GM12872 (cell line): Measurements from ENCODE around the gene KRTAP4-1.

Experiments
- CTCF ChIP-seq: IDR thresholded peaks from 3 replicates; pipeline ENCODE4 v1.5.1; 2011; ENCODE audit warnings: low read depth, mild to moderate bottlenecking, low read length, moderate library complexity; ENCODE audit not compliant: insufficient read depth

KRTAP4-1 gene

GRCh38 chr17:41168121-41168520, 16.6 kb downstream of the KRTAP4-1 start, which contains the start of gene KRTAP4-3:
TSS of gene KRTAP4-3 (minus strand) at chr17:41168221. CDS start at chr17:41168172, 49 bp downstream.
- TF ChIP-seq CTCF: no peak

- TF ChIP-seq CTCF: no peak
Observed at GRCh38 chr17:41167561-41167960, 17.1 kb downstream of the KRTAP4-1 start.

GRCh38 chr17:41163828-41164227, 20.9 kb downstream of the KRTAP4-1 start:
- no peak for TF ChIP-seq CTCF

GRCh38 chr17:41160648-41161047, 24.1 kb downstream of the KRTAP4-1 start, which contains the start of gene KRTAP4-4:
TSS of gene KRTAP4-4 (minus strand) at chr17:41160748. CDS start at chr17:41160691, 57 bp downstream.
- TF ChIP-seq CTCF: no peak

GRCh38 chr17:41153856-41154255, 30.9 kb downstream of the KRTAP4-1 start:
- TF ChIP-seq CTCF: no peak

DNA sequence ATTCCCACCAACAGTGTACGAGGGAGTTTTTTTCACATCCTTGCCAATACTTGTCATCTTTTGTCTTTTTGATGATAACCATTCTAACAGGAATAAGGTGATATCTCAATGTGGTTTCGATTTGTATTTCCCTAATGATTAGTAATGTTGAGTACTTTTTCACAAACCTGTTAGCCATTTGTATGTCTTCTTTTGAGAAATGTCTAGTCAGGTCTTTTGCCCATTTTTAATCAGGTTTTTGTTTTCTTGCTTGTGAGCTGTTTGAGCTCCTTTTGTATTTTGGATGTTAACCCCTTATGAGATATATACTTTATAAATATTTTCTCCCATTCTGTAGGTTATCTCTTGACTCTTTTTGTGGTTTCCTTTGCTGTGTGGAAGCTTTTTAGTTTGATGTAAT, 33.2 kb downstream of the KRTAP4-1 start:
- no peak for TF ChIP-seq CTCF

DNA sequence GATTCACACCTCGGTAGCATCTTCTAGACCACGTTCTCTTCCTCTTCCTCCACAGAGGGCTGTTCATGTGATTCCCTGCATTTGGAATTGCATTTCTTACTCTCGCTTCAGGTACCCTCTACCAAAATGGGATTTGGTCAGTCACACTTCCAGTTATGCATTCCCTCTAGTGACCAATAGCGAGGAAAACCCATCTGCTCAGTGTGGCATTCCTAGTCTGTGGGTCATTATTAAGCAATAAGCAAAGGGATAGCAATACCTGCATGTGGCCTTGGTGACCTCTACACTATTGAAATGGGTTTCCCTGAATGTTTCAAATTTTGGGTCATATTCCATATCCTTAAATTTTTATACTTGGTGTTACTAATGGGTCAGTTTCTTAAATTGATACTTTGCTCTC, 34.7 kb downstream of the KRTAP4-1 start:
- no peak for TF ChIP-seq CTCF

DNA sequence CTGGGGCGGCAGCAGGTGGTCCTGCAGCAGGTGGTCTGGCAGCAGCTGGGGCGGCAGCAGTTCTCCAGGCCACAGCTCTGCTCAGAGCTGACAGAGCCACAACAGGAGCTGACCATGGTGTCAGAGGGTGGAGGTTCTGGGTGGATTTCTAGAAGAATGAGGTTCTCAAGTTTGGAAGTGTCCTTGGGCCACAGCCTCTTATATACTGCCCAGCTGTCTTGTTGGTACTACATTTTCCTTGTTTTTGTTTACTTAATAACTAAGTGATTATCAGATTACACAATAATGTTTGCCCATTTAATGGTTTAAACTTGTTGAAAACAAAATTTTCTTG, 35.1 kb downstream of the KRTAP4-1 start, which contains the start of gene KRTAP4-5:
Gene KRTAP4-5 (minus strand): TSS at position 174 of the 334 bp plus-strand sequence. CDS start 58 bp downstream, at position 116.
- TF ChIP-seq CTCF: no peak
